Measurements from ENCODE around the gene NUP58. TPM values are rescaled to one million over a fixed set of nuclear protein-coding genes. Genes with fewer than 3 reads are reported as not detected.

The NUP58 gene
- total and polyA plus RNA-seq, 2 donors from 2014 or later, result 13.0 to 39.1 TPM

DNA sequence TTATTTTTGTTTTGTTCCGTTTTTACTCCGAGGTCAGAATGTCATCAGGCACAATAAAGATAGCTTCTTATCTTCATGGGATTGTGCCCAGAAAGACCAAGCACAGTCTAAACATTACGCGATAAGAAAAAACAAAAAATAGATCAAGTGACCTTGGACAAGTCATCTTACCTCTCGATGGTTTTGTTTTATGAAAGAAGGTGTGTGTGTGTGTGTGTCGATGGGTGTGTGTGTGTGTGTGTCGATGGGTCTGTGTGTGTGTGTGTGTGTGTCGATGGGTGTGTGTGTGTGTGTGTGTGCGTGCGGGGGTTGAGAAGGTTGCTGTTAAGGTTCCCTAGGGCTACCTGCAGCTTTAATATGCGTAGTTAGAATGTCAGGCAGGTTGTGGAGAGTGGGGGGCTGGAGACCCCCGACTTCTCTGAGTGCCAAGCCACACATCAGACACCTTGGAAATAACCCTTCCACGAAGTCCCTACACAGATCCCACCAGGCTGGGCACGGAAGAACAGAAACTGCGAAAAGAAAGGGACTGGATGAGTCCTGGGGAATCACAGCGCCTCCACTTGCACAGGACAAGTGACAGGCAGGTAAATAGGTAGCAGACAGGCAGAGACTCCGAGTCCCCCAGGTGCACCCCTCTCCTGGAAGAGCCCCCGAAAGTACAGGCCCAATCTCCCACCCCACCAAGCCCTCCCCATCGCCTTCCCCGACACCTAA lies 69.9 kb downstream of the NUP58 start:
- intact Hi-C loops (cut with DNase I), result no loop called here
- TF ChIP-seq, protein P1, sequence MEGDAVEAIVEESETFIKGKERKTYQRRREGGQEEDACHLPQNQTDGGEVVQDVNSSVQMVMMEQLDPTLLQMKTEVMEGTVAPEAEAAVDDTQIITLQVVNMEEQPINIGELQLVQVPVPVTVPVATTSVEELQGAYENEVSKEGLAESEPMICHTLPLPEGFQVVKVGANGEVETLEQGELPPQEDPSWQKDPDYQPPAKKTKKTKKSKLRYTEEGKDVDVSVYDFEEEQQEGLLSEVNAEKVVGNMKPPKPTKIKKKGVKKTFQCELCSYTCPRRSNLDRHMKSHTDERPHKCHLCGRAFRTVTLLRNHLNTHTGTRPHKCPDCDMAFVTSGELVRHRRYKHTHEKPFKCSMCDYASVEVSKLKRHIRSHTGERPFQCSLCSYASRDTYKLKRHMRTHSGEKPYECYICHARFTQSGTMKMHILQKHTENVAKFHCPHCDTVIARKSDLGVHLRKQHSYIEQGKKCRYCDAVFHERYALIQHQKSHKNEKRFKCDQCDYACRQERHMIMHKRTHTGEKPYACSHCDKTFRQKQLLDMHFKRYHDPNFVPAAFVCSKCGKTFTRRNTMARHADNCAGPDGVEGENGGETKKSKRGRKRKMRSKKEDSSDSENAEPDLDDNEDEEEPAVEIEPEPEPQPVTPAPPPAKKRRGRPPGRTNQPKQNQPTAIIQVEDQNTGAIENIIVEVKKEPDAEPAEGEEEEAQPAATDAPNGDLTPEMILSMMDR (IDR thresholded peaks at IDR 0.05; ENCODE audit: borderline replicate concordance, extremely low read depth, insufficient read depth), result no peak
- no peak for FAIRE-seq
- no peaks in the 10 kb centered on the region for H3K36me3 ChIP-seq (ENCODE audit: control insufficient read depth in 2 of 3, insufficient read depth in 3 of 3, low read length in 3 of 3)
- no peak for DNase-seq
- no peak overlapping the region for H3K27ac ChIP-seq (ENCODE audit: low read depth in 2 of 2, low read length in 2 of 2)
- peaks cover 0 to 3% (median 0%) of the 10 kb centered on the region in 3 donors for H3K4me1 ChIP-seq (ENCODE audit: control insufficient read depth in 2 of 3, insufficient read depth in 2 of 3, low read depth in 1 of 3, low read length in 3 of 3)
- no peak overlapping the region for H3K9ac ChIP-seq (ENCODE audit: low read length in 3 of 3)
- H3K4me3 ChIP-seq (ENCODE audit: low read length in 3 of 3), result peak overlapping the region in 1 of 3 donors; percentile 6
- H3K27me3 ChIP-seq (ENCODE audit: control insufficient read depth, insufficient read depth, low read length), result peaks cover 22% of the 10 kb centered on the region
- H3K9me3 ChIP-seq (ENCODE audit: control insufficient read depth in 2 of 3, insufficient read depth in 1 of 3, low read length in 3 of 3), result no peaks in the 10 kb centered on the region

DNA sequence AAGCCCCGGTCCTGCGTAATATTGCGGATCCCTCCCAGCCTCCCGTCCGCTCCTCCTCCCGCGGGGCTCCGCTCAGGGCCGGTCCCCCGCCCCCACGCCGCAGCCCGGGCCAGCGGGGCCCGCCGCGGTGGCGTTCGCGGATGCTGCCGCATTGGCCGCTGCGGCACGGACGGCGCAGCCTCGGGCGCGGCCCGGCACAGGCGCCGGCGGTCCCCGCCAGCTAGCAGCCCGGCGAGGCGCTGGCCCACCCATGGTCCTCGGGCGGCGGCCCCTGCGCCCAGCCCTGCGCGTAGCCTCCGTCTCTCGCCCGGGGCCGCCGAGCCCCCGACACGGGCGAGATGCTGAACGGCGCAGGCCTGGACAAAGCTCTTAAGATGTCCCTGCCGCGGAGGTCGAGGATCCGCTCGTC lies 70.5 kb downstream of the NUP58 start, which contains the start of gene ATP8A2:
ATP8A2 (plus strand) TSS at position 100 of the 409 bp plus-strand sequence; CDS start at position 339, 239 bp downstream.
- peak within 1 kb of the TSS in 1 of 3 donors; percentile 6 for H3K4me3 ChIP-seq (ENCODE audit: low read length in 3 of 3)
- FAIRE-seq (no peak), DNase-seq (peak in 4 of 5 donors; percentile 19 to 51 (median 36))
- no peaks in the 10 kb centered on the region for H3K9me3 ChIP-seq (ENCODE audit: control insufficient read depth in 2 of 3, insufficient read depth in 1 of 3, low read length in 3 of 3)
- H3K27ac ChIP-seq (ENCODE audit: low read depth in 2 of 2, low read length in 2 of 2), result no peak within 1 kb of the TSS
- H3K9ac ChIP-seq (ENCODE audit: low read length in 3 of 3), result no peak within 1 kb of the TSS
- peaks cover 22% of the 10 kb centered on the region for H3K27me3 ChIP-seq (ENCODE audit: control insufficient read depth, insufficient read depth, low read length)
- H3K36me3 ChIP-seq (ENCODE audit: control insufficient read depth in 2 of 3, insufficient read depth in 3 of 3, low read length in 3 of 3), result no peaks in the 10 kb centered on the region
- TF ChIP-seq, protein P1 (IDR thresholded peaks at IDR 0.05; ENCODE audit: borderline replicate concordance, extremely low read depth, insufficient read depth), result no peak
- H3K4me1 ChIP-seq (ENCODE audit: control insufficient read depth in 2 of 3, insufficient read depth in 2 of 3, low read depth in 1 of 3, low read length in 3 of 3), result peaks cover 0 to 3% (median 0%) of the 10 kb centered on the region in 3 donors
- intact Hi-C loops (cut with DNase I), result no loop called here

DNA sequence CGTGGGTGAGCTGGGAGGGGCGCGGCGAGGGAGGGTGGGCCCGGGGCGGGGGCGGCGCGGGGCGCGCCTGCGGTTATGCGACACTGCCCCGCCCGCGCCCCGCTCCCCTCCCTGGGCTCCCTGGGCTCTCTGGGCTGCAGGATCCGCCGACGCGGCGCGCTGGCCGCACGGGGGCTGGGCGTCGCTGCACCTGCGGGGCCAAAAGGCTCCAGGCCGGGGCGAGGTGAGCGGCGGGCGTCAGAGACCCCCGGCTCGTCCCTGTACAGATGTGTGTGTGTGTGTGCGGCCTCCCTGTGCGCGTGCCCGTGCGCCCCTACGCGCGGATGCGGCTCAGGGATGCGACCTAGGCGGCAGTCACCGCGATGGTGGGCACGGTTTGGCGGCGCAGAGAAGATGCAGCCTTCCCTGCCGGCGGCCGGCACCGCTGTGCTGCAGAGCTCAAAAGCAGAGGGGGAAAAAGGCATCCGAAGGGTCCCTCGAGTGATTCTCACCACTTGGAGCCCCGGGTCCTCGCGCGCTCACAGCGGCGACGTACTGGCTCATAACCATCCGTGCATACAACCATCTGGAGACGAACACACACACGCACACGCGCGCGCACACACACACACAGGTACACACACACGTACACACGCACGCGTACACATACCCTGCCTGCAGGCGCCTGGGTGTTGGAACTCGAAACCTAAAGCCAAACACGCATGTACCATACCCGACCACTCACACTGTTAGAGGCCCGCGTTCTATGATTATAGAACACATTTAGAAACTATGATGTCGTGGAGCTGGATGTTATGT lies 71.1 kb downstream of the NUP58 start:
- Histone ChIP-seq H3K4me3 (ENCODE audit: low read length in 3 of 3) (no peak overlapping the region), H3K9me3 (ENCODE audit: control insufficient read depth in 2 of 3, insufficient read depth in 1 of 3, low read length in 3 of 3) (no peaks in the 10 kb centered on the region), H3K27me3 (ENCODE audit: control insufficient read depth, insufficient read depth, low read length) (peaks cover 22% of the 10 kb centered on the region), H3K36me3 (ENCODE audit: control insufficient read depth in 2 of 3, insufficient read depth in 3 of 3, low read length in 3 of 3) (no peaks in the 10 kb centered on the region), H3K4me1 (ENCODE audit: control insufficient read depth in 2 of 3, insufficient read depth in 2 of 3, low read depth in 1 of 3, low read length in 3 of 3) (peaks cover 0 to 3% (median 0%) of the 10 kb centered on the region in 3 donors), H3K9ac (ENCODE audit: low read length in 3 of 3) (no peak overlapping the region), H3K27ac (ENCODE audit: low read depth in 2 of 2, low read length in 2 of 2) (no peak overlapping the region)
- no peak for FAIRE-seq
- TF ChIP-seq, protein P1 (IDR thresholded peaks at IDR 0.05; ENCODE audit: borderline replicate concordance, extremely low read depth, insufficient read depth), result no peak
- intact Hi-C loops (cut with DNase I), result no loop called here
- peak in 3 of 5 donors; percentile 28 to 60 (median 51) for DNase-seq
